ENCODE measurements around the gene MRPL34.

DNA sequence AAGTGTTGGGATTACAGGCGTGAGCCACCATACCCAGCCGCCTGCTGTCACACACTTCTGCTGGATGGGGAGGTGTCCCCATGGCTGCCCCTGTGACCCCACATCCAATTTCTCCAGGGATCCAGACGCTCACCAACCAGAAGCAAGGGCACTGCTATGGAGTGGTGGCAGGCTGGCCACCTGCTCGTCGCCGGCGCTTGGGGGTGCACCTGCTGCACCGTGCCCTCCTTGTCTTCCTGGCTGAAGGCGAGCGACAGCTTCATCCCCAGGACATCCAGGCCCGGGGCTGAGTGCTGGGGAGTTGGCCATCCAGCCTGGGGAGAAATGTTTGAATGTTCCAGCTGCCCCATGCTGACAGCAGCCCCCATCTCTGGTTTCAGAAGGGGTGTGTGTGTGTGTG lies 19.4 kb upstream of the MRPL34 start:
- TF ChIP-seq EZH2 (IDR thresholded peaks at IDR 0.05; ENCODE audit: insufficient read depth, poor library complexity, severe bottlenecking): no peak
- TF ChIP-seq EZH2phosphoT487 (IDR thresholded peaks at IDR 0.05; ENCODE audit: insufficient read depth, low read depth): no peak
